ENCODE data around the gene CCL3. TPM values are rescaled to one million over a fixed set of nuclear protein-coding genes. Genes with fewer than 3 reads are reported as not detected.

CCL3 gene
- total and polyA plus RNA-seq, 4 donors: 0.92 to 5.6 (median 1.8) TPM

Small RNA genes lying within 50 kb of the gene (small RNA-seq; reads per million reads assigned to genes)
- not detected for gene RN7SL301P

Other genes with a start within 250 kb of the CCL3 start
- gene HEATR9, start 221.3 kb downstream of the CCL3 start, total RNA-seq: under 1 TPM in 1 of 2 donors, not detected in 1; 0.08 TPM
- gene HEATR9, start 221.3 kb downstream of the CCL3 start, polyA plus RNA-seq: not detected
- 1 to 10 TPM; 1.7 to 2.2 TPM for gene CCL5, start 209.8 kb downstream of the CCL3 start, total RNA-seq
- 1 to 10 TPM; 2.9 to 4.7 TPM for gene CCL5, start 209.8 kb downstream of the CCL3 start, polyA plus RNA-seq
- gene RDM1, start 159.4 kb downstream of the CCL3 start, total RNA-seq: 1 to 10 TPM in 1 of 2 donors, not detected in 1; 1.9 TPM
- gene RDM1, start 159.4 kb downstream of the CCL3 start, polyA plus RNA-seq: under 1 TPM; 0.29 to 0.42 TPM
- gene LYZL6, start 146.4 kb downstream of the CCL3 start, total RNA-seq: not detected
- not detected for gene LYZL6, start 146.4 kb downstream of the CCL3 start, polyA plus RNA-seq
- 10 to 100 TPM in 1 of 2 donors, under 1 TPM in 1; 0.65 to 22.3 TPM for gene CCL16, start 108.6 kb downstream of the CCL3 start, total RNA-seq
- 10 to 100 TPM in 1 of 2 donors, 1 to 10 TPM in 1; 8.1 to 21.7 TPM for gene CCL16, start 108.6 kb downstream of the CCL3 start, polyA plus RNA-seq
- gene CCL14, start 103.4 kb downstream of the CCL3 start, total RNA-seq: 10 to 100 TPM in 1 of 2 donors, 1 to 10 TPM in 1; 1.9 to 11.6 TPM
- 100 to 1,000 TPM in 1 of 2 donors, 10 to 100 TPM in 1; 68.7 to 124 TPM for gene CCL14, start 103.4 kb downstream of the CCL3 start, polyA plus RNA-seq
- 10 to 100 TPM in 1 of 2 donors, 1 to 10 TPM in 1; 9.2 to 14.1 TPM for gene CCL15, start 88.6 kb downstream of the CCL3 start, total RNA-seq
- 10 to 100 TPM in 1 of 2 donors, 1 to 10 TPM in 1; 8.8 to 27.8 TPM for gene CCL15, start 88.6 kb downstream of the CCL3 start, polyA plus RNA-seq
- gene CCL23, start 72.2 kb downstream of the CCL3 start, total RNA-seq: 1 to 10 TPM; 1.9 to 8.7 TPM
- gene CCL23, start 72.2 kb downstream of the CCL3 start, polyA plus RNA-seq: 10 to 100 TPM in 1 of 2 donors, 1 to 10 TPM in 1; 3.9 to 24.4 TPM
- gene CCL18, start 25.9 kb downstream of the CCL3 start, total RNA-seq: under 1 TPM in 1 of 2 donors, not detected in 1; 0.92 TPM
- gene CCL18, start 25.9 kb downstream of the CCL3 start, polyA plus RNA-seq: under 1 TPM; 0.22 to 0.76 TPM
- 1 to 10 TPM; 1.7 to 4.6 TPM for gene CCL4, start 13.7 kb upstream of the CCL3 start, total RNA-seq
- 1 to 10 TPM; 2.2 to 3.3 TPM for gene CCL4, start 13.7 kb upstream of the CCL3 start, polyA plus RNA-seq
- gene TBC1D3B, start 86.5 kb upstream of the CCL3 start, total RNA-seq: under 1 TPM; 0.42 to 0.56 TPM
- gene TBC1D3B, start 86.5 kb upstream of the CCL3 start, polyA plus RNA-seq: 1 to 10 TPM in 1 of 2 donors, under 1 TPM in 1; 0.66 to 1.8 TPM
- under 1 TPM; 0.42 TPM for gene CCL3L1, start 106.6 kb upstream of the CCL3 start, total RNA-seq
- gene CCL3L1, start 106.6 kb upstream of the CCL3 start, polyA plus RNA-seq: under 1 TPM; 0.15 to 0.21 TPM
- 1 to 10 TPM in 1 of 2 donors, under 1 TPM in 1; 0.50 to 2.8 TPM for gene CCL4L2, start 120.9 kb upstream of the CCL3 start, total RNA-seq
- 1 to 10 TPM in 1 of 2 donors, under 1 TPM in 1; 0.83 to 1.3 TPM for gene CCL4L2, start 120.9 kb upstream of the CCL3 start, polyA plus RNA-seq
- gene TBC1D3I, start 174.4 kb upstream of the CCL3 start, total RNA-seq: under 1 TPM in 1 of 2 donors, not detected in 1; 0.17 TPM
- under 1 TPM in 1 of 2 donors, not detected in 1; 0.11 TPM for gene TBC1D3I, start 174.4 kb upstream of the CCL3 start, polyA plus RNA-seq
- not detected for gene TBC1D3G, start 233.7 kb upstream of the CCL3 start, total RNA-seq
- gene TBC1D3G, start 233.7 kb upstream of the CCL3 start, polyA plus RNA-seq: under 1 TPM in 1 of 2 donors, not detected in 1; 0.58 TPM

All from liver (tissue), 5 donors.